Choroid plexus epithelial cell (primary cell): Measurements from ENCODE around the gene TRMT1.

Experiments used
- DNase-seq: peaks from one replicate; pipeline ENCODE4 v3.0.0-alpha.2; 2010; ENCODE audit warnings: low read depth
- H3K4me3 ChIP-seq: 2 replicates; pipeline ENCODE4 v1.5.1; 2011; ENCODE audit warnings: low read depth, mild to moderate bottlenecking, control low read depth, low read length, moderate library complexity
- CTCF ChIP-seq: conservative IDR thresholded peaks from 2 replicates; pipeline ENCODE4 v1.5.1; 2011; ENCODE audit warnings: low read depth, mild to moderate bottlenecking, control low read depth, inconsistent platforms, low read length, moderate library complexity

Gene TRMT1

GRCh38 chr19:13078381-13078780 is 38.2 kb downstream of the TRMT1 start:
- H3K4me3 ChIP-seq, result no peak overlapping the region
- no peak for TF ChIP-seq CTCF
- DNase-seq, result no peak

DNA sequence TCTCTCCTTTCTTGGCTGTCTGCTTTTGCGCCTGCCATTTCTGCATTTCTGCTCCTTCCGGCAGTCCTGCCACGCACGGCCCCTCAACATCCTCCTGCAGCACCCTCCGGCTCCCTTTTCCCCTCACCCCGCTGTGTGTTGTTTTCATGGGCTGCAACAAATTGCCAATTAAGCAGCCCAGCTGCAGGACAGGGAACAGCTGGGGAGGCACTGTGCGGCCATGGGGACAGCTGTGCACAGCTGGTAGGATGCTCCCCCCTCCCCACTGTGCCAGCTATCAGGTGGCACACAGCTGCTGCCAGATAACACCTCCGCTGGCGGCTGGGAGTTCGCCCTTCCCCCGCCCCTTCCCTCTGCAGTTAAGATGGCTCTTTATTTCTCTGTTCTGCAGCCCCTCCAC is 39.3 kb downstream of the TRMT1 start:
- no peak for TF ChIP-seq CTCF
- DNase-seq, result no peak
- no peak overlapping the region for H3K4me3 ChIP-seq

DNA sequence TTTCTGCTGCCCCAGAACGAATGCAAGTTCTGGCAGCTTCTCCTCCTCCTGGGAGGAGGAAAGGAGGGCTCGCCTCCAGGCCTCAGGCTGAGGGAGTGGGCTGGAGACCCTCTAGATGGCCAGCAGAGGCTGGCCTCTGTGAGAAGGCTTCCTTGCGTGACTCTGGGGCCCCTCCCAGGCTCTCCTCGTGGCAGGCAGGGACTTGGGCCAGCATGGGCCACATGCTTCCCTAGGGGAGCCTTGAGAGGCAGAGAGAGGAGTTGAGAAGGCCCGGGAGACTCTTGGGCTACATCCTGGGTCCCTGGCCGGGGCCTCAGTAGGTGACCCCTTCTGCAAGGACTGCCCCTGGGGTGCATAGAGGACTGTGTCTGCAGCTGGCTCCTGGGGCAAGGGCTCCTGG is 39.8 kb downstream of the TRMT1 start:
- no peak overlapping the region for H3K4me3 ChIP-seq
- no peak for TF ChIP-seq CTCF
- no peak for DNase-seq

- H3K4me3 ChIP-seq, result no peak overlapping the region
- no peak for TF ChIP-seq CTCF
- no peak for DNase-seq
These were observed 40.2 kb downstream of the TRMT1 start for GRCh38 chr19:13076320-13076719.

DNA sequence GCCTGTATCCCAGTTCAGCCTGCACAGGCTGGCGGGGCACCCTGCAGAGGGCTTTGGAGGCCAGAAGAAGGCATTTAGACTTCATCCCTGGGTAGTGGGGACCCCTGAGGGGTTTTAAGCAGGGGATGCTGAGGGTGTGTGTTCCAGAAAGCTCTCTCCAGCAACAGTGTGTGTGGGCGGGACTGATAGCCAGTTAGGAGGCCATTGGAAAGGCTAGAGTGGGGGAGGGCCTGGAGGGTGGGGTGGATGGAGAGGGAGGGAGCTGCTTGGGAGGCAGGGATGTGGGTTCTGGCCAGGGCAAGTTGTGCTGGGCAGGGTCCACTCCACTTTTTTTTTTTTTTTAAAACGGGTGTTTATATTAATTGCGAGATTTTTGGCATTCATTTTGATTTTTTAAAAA is 42.2 kb downstream of the TRMT1 start:
- no peak overlapping the region for H3K4me3 ChIP-seq
- DNase-seq, result no peak
- no peak for TF ChIP-seq CTCF

DNA sequence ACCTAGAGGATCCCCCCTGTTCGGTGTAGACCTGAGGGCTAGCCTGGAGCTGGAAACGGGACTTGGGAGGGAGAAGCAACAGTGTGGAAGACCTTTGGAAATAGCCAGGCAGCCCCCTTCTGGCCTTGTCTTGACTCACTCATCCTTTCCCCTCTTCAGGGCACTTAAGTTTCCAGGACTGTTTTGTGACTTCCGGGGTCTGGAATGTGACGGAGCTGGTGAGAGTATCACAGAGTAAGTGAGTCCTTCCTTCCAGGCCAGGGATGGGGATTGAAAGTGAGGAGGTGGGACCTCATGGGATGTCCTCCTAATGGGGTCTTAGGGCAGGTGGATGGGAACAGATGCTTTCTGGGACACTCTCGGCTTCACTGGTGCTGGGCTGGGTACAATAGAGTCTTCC is 43.3 kb downstream of the TRMT1 start:
- no peak overlapping the region for H3K4me3 ChIP-seq
- TF ChIP-seq CTCF, result no peak
- no peak for DNase-seq

DNA sequence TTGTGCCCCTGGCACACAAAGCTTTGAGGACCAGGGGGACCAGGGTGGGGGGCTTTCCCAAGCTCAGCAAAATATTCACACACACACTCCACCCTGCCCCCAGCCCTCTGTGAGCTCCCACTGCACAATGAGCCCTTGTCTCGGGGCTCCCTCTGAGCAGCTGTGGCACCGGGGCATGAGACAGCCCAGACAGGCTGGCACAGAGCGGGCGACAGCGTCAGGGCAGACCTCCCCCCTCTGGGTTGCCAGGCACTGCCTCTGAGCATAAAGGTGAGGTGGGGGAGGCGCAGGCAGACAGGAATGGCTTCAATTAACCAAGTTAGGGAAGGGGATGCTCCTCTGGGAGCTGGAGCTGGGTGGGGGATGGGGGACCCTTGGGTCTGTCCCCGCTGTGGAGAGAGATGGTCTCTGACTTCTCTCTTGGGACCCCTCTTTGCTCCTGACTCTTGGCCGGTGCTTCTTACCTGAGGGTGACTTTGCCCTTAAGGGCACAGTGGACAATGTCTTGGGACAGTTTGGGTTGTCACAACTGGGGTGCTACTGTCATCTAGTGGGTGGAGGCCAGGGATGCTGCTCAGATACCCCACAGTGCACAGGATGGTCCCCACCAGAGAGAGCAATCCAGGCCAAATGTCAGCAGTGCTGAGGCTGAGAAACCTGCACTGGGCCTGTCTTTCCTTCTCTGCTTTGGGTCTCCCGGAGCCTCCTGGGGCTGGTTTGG is 44.2 kb downstream of the TRMT1 start:
- no peak overlapping the region for H3K4me3 ChIP-seq
- no peak for TF ChIP-seq CTCF
- DNase-seq, result no peak
